Measurements from ENCODE around the gene CDH18.
"Not testable (repeated sequence)": the region's sequence is repeated elsewhere in the genome, so short reads cannot be mapped to it uniquely, and the experiment has no call there.

CDH18 gene

DNA sequence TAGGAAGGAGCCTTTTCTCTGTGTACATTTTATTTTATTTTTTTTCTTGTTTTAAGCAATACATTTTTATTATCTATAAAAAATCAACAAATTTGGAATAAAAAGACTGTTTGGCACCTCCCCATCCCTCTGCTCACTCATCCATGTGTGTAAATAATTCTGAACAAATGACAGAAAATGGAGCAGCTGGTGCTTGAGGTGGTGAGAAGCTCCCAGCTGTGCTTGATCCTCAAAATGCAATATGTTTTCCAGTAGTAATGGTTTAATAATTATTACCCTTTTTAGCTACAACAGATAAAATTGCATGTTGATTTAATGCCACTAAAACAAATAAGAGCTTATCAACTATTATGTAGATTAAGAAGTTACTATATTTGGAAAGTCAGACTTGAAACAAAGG, 132.5 kb downstream of the CDH18 start:
- DNase-seq = no peak

DNA sequence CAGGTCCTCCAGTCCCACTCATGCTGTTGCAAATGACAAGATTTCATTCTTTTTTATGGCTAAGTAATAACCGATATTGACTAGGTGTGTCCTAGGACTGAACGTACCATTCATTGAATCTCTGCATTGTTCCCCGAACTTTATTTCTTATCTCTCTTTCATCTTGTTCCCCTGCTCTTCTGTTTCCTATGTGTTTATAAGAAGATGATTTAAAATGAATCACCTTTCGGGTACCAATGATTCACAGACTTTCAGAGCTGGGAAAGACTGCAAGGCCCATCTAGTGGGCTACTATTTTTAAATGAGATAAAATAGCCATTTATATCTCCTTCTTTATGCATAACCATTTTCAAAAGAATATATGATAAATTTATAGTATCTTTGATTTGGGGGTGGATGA, 133.0 kb downstream of the CDH18 start:
- DNase-seq = no peak

DNA sequence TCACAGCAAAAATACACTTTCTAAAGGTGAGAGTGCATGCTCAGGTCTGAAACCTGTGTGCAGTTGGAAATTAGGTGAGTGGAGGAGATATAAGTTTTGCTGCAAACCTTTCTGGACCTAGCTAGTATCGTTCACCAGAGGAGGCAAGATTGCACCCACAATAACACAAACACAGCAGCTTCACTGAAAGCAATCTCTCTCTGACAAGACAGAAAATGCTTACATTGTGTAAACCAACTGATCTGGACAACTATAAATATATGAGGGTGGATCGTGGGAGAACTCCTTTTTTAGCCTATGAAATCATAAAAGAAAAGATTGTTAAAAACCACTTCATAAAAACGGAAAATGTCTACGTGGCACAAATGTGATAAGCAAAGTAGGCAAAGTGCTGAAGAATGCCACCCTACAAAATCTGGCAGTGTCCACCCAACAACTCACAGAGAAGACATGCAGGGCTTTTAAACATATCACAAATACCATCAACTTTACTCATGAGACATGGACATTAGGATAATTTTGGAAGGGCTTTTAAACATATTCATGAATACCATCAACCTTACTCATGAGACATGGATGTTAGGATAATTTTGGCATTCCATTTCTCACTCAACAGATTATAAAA, 134.3 kb downstream of the CDH18 start:
- DNase-seq = no peak

DNA sequence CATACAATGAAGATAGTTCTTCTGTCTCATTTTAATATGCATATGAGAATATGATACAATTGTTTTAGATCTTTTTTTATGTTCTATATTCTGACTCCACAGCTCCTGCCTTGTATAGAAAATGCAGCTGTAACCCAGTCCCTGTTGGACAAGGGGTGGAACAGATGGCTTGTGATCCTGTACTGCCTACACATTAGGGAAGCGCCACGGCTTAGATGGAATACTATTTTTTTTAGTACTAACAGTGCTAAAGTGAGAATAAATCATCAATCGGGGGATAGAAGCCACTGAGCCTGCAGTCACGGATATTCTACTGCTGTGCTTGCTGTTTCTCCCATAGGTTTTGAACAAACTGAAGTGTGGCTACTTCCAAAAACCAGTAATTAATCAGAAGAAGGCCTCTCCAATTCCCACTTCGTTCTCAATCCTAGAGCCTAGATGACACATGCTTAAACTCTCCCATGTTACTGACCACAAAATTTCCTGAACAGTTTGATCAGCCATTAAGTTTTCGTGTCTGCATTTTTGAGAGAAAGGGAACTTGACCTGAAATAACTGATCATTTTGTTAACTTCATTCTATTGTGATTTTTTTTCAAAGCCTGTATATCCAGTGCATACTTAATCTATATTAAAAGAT, 150.3 kb downstream of the CDH18 start:
- no peak for DNase-seq

DNA sequence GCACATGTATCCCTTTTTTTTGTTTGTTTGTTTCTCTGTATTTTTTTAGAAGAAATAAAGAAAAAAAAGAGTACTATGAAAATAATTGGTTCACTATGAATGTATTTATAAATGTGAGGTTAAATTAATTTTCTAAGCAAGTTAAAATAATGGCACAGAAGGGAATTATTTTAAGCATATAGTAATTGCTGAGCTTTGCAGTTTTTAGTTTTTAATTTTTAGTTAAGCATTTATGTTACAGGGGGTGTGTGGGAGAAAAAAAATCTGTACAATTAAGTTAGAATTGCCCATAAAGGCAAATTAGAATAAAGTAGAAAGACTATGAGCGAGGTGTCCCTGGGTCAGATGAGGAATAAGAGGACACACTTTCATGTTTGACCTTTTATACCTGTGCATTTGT, 152.6 kb downstream of the CDH18 start:
- no peak for DNase-seq

DNA sequence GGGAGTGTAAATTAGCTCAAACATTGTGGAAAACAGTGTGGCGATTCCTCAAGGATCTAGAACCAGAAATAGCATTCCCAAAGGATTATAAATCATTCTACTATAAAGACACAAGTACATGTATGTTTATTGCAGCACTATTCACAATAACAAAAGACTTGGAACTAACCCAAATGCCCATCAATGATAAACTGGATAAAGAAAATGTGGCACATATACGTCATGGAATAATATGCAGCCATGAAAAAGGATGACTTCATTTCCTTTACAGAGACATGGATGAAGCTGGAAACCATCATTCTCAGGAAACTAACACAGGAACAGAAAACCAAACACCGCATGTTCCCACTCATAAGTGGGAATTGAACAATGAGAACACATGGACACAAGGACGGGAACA, 175.3 kb downstream of the CDH18 start:
- DNase-seq = not testable (repeated sequence)

DNA sequence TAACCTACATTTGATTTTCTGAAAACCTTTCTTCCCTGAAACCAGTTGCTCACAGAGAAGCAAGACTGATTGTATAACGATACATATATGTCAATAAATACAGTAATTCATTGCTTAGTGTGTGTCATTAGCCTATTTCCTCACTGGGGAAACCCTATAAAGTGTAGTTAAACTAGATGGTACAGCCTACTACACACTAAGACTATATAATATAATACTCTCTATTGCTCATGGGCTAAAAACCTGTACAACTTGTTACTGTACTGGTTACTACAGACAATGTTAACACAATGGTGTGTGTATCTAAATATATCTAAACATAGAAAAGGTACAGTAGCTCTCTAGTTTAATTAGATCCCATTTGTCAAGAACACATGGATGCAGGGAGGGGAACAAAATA, 181.2 kb downstream of the CDH18 start:
- no peak for DNase-seq

DNA sequence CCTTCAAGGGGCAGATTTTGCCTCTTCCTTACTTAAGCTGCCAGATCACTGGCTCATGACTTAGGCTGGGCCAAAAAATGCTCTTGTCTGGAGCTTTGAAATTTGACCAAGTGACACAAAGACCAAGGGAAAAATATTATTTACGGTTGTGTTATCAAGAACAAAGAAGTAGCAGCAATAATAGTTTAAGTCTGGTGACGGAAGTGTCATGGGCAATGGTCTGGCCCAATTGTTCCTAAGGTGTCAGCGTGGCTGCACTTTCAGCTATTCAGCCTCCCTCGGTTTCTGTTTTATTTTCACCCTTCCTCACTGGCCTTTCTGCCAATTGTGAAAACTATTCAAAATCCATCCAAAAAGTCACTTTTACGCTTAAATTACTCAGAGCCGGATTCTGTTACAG, 185.3 kb downstream of the CDH18 start:
- no peak for DNase-seq

DNA sequence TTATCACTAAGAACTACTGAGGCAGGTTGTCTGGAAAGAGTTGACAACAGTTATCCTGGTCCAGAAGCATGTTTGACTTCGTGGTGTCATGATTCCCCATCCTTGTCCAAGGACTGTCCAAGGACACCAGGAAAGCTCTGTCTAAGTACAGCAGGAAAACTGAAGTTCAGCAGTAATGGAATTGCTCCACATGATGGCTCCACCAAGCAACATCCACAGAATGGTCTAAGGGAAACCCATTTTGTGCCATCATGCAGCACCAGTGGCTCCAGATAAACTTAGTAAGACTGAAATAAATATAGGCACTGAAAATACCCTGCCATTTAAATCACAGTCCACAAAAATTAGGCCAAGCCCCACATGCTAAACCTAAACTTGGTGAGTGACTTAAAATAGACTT, 192.8 kb downstream of the CDH18 start:
- no peak for DNase-seq

DNA sequence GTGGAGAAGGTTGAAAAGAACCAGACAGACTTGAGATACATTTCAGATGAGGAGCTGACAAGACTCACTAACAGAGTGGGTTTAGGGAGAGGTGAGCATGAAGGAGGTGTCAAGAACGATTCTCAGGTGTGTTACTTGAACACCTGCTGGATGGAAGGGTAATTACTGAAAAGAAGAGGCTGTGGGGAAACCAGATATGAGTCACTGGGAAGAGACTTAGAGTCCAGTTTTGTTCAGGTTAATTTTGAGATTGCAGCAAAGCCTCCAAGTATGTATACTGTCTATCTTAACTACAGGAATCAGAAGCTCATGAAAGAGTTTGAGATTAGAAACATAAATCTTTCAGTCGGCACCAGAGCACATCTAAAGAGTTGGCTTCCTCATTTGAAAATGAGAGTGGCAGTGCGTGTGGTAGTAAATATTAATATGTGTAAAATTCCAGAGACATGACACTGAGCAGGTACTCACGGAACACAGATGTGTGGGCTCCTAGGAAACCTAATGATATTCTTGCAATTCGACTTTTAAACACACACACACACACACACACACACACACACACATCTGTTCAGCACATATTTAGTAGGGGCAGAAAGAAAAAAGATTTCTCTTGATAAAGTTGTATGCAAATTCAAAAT, 197.1 kb downstream of the CDH18 start:
- DNase-seq = no peak

DNA sequence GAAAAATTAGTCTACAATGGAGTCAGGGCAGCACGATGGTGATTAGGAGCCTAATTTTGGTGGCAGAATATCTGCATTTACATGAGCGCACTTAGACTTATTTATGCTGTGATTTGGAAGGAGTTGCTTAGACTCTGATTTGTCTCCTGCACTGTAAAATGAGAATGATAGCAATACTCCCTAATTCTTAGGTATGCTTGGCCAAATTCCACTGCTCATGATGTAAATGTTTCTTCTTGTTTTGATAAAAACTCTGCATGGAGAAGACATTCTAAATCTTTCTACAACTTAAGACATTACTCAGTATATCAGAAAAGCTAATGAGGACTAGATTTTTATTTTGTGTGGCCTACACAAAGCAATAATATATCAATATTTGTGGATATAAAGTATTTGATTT, 205.4 kb downstream of the CDH18 start:
- DNase-seq = no peak

DNA sequence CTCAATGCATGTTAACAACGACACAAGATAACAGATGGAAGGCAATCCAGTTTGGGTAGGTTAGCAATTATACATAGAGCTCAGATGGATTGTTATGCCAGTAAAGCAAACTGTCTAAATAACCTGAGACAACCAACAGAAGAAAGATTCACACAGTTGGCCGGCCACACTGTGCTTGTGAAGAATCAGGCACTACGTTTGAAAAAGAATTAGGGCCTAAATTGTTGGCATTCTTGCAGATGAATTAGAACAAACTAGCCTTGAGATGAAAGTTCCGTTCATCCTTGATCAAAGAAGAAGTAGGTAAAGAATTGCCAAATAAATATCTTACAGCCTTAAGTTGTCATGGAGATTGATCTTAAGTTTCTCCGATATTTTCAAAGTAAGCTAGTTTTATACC, 210.6 kb downstream of the CDH18 start:
- no peak for DNase-seq

DNA sequence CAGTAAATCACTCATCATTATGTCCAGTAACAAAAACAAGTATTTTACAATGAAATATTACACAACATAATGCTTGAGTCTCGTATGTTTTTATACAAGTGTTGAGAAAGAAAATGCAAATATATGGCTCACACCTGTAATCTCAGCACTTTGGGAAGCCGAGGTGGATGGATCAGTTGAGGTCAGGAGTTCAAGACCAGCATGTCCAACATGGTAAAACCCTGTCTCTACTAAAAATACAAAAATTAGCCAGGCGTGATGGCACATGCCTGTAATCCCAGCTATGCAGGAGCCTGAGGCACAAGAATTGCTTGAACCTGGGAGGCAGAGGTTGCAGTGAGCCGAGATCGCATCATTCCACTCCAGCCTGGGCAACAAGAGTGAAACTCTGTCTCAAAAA, 211.1 kb downstream of the CDH18 start:
- not testable (repeated sequence) for DNase-seq

DNA sequence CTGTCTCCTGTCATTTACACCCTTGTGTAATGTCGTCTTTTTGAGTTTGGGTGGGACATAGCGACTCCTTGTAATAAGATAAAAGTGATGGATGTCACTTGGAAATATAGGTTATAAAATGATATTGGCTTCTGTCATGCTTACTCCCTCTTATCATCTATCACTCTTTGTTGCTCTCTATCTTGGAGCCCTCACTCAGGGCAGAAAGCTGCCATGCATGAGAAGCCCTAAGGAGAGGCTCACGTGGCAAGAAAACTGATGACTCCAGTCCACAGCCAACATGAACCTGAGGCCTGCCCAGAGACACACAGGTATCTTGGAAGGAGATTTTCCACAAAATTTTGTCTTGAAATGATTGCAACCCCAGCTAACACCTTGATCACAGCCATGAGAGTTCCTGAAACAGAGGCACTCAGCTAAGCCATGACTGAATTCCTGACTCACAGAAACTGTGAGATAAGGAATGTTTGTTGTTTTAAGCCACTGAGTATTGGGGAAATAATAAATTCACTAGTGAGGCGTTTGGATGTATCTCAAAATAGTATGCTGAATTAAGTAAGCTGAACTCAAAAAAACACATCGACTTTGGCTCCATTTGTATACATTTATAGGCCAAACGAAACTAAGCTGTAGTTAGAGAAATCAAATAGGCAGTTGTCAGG, 216.7 kb downstream of the CDH18 start:
- DNase-seq = no peak

DNA sequence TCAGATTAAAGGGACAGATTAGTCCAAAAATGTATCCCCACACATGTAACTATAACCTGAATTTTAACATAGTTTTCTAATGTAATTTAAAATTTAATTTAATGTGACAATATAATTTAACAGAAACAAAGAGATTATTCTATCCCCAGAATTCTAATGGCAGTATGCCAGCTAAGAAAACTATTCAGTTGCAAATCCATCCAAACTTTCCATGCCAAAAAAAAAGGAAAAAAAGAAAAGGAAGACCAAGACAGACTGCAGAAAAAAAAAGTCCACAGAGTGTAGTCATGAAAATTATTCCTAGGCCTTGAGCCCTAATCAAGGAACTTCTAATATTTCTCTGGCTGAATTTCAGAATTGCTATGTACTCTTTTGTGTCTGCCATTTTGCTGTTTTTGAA, 217.6 kb downstream of the CDH18 start:
- DNase-seq = no peak

DNA sequence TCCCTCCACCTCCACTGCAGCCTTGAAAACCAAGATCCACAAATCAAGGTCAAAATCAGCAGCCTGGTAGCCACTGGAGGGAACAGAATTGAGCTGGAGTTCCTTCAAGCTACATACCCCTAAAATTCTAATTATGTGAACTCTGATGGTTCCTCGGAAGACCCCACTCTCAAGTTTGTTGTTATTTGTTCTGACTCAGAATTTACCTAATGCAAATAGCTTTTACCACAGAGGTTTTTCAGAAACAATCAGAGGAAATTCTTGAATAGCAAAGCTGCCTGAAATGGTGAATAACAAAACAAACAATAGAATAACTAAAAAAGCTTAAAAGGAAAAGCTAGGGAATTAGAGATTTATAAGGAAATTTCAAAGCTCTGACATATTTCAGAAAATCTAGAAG, 220.0 kb downstream of the CDH18 start:
- DNase-seq = no peak

DNA sequence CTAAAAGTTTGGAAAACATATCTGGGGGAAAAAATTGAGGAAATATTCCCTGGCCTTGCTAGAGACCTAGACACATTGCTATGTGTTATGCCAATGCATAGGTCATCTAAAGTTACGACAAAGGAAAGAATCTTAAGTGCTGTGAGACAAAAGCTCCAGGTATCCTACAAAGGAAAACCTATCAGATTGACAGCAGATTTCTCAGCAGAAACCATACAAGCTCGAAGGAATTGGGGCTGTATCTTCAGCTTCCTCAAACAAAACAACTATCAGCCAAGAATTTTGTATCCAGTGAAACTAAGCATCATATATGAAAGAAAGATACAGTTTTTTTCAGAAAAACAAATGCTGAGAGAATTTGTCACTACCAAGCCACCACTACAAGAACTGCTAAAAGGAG, 234.4 kb downstream of the CDH18 start:
- no peak for DNase-seq

DNA sequence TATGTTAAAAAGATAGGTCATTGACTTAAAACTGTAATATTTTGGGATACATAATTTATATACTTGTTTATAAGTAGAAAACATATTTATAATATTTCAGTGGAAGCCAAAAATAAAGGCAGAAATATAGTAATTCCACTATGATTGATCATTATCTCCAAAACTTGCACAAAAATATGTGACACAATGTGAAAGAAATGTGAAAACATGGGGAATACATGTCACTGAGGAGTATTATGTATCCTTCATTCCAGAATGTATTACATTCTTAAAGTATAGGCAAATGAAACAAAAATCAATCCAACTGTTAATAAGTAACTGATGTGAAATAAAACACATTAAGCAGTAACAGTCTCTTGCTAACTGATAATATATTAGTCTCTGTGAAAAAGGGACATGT, 236.7 kb downstream of the CDH18 start:
- no peak for DNase-seq

DNA sequence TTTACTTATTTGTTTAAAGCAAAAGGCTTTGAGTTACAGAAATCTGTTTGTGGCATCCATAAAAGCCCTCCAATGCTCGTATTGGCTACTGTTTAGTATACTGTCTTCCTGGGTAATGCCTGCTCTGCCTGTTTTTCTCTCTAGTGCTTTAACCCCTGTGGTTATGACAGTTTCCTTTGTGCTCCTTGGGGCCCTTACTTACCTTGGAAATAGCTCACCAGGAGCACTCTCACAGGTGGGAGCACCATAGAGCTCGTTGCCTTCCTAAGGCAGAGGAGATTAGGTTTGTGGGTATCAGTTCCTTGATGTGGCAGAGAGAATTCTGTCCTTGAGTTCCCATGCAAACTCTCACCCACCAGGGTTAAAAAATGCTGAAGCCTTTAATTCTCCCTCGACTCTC, 242.8 kb downstream of the CDH18 start:
- no peak for DNase-seq

DNA sequence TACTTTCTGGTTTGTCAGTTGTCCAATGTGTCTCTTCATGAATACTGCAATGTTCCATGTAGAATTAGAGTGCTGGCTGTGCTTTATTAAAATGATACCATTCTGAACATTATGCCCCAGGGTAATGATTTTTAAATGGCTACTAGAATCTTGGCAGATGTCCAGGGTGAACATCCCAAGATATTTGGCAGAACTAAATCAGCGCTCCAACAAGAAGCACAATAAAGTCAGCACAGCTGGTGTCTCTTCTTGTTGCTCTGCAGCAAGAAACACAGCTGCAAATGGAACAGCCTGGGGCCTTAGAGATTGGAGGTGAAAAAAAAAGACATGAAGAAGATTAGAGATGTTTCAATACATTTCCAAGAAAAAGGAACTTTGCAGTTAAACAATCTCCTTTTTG, 248.3 kb downstream of the CDH18 start:
- DNase-seq = peak; percentile 35

DNA sequence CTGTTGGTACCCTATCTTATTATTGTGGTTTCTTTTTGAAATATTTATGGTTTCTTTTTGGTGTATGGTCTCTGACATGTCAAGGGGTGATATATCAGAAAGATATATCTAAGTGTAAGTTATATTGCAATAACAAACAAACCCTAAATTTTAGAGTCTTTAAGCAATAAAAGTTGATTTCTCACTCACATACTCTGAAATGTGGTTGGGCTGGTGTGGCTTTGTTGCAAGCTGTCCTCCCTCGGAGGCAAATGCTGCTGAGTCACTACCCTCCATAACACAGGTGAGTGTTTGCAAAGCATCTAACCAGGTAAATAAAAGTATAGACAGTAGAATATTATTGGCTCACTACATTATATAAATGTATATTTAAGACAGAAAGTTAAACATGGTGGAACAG, 253.2 kb downstream of the CDH18 start:
- no peak for DNase-seq

DNA sequence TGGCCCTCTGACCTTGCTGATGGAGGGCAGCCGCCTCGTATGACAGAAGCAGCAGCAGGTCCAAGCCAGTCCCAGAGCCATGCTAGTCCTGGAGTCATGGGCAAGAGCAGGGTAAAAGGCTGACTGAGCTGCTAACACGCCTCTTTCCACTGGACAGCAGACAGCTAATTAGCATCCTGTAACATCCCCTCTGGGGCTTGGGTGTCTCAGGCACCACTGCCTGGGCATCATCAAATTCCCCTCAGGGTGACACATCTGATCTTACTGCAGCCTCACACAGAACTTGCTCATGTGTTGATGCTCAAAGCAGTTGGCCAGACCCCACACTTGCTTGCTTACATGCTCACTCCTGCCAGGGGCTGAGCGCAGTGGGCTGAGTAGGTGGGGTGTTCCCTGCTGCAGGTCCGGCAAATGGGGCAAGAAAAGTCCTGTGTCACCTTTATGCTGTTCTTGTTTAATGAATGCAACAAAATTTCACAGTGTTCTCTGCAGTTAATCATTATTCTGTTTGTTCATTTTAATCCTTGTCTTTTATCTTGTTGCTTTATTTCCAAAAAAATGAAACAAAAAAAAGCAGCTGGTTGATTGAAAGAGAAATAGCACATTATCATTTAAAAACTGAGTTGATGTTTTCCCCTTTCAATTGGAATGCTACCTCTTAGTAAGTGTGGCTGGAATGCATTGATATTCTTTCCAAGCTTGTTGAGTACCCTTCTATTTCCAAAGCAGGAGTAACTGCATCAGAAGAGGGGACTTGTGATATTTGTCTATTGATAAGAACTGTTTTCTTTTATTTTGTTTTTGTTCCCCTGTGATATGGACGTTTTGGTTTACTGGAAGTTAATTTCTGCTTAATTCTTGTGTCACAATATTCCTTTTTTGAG, 254.1 kb downstream of the CDH18 start:
- DNase-seq = no peak

DNA sequence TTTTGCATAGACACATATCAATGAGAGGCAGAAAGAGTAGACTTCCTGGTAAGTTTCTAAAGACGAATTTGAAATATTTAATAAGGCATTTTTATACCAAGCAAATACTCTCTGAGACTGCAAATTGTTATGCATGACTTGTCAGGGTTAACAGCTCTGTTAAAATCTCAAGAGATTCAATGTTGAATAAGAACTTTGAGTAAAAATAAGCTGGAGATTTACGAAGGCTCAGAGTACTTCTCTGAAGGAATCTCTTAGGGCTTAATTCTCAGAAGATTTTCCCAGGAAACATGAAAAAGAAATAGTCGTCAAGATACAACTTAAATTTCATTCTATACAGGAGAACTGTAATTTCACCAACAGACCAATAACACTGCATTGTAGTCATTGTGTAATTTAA, 259.4 kb downstream of the CDH18 start:
- no peak for DNase-seq

All from left hindlimb (tissue), 1 donor.